GM15510 (cell line): ENCODE data around the gene PRDX6.

ENCODE experiments used
- POLR2A ChIP-seq: IDR thresholded peaks from 3 replicates; pipeline ENCODE4 v1.6.1; 2011; ENCODE audit warnings: borderline replicate concordance; ENCODE audit not compliant: insufficient read length; ENCODE audit errors: extremely low read depth

PRDX6 gene

DNA sequence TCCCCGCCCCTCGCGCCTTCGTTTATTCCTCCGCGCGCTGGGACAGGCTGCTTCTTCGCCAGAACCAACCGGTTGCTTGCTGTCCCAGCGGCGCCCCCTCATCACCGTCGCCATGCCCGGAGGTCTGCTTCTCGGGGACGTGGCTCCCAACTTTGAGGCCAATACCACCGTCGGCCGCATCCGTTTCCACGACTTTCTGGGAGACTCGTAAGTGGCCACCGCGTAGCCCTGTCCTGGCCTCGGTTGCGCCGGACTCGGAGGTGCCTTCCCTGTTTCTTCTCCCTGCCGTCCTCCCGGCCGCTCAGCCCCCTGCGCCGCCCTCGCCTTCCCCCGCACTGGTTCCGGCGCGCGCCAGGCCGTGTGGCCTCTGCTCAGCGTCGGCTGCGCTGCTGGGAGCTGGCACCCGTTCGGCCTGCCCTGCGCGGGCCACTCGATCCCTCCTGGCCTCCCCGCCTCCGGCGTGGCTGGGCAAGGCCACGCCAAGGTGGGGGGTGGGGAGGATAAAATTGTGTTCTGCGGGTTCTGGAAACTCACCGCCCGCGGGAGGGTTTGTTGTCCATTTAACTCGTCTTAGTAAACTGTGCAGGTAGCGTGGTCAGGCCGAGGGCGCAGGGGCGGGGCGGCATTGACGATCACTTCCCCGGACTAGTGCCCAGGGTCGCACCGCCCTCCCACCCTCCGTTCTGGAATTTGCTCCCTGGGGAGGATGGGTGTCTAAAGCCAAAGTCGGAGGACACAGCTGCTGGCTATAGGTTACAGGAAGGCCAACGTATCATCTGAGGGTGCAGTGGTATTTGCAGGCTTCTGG, at the start of gene PRDX6:
TSS of gene PRDX6 (plus strand) at position 50 of the 808 bp plus-strand sequence. CDS start at position 113, 63 bp downstream.
- peak; percentile 77 for TF ChIP-seq POLR2A

DNA sequence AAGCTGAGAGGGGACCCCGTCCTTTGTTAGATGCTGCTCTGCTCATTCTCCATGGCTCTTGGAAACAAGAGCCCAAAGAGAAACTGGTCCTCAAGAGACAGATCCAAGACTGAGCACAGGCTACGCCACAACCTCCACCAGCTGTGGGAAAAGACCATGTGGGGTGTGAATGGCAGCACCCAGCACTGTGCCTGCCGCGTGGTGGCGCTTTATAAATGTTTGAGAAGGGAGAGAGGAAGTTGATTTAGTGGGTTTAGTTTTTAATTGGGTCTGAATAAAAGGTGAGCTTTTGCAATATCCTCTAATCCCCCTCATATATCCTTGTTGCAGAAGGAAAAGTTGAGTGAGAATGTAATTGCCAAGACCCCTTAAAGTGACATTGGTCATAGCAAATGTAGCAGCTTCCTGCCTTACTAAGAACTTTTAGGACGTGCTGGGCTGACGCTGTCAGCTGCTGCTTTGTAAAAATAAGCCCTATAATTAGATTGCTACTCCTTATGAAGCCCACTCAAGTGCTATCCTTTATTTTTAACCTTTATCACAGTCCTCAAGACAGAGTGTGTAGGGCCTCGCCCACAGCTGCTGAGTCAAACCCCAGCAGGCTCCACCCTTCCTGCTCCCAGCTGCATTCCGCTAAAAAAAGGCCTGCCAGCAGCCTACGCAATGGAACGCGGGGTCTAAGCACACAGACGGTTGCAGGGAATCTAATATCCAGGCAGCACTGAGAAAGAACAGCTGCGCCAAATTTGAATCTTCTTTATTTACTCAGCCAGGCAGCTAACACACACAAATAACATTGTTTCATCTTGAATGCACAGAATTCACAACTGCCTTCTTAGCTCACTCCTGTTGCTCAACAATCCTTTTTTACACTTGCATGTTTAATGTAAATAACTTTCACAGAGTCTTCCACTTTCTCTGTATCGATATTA, 47.4 kb upstream of the PRDX6 start:
- no peak for TF ChIP-seq POLR2A

DNA sequence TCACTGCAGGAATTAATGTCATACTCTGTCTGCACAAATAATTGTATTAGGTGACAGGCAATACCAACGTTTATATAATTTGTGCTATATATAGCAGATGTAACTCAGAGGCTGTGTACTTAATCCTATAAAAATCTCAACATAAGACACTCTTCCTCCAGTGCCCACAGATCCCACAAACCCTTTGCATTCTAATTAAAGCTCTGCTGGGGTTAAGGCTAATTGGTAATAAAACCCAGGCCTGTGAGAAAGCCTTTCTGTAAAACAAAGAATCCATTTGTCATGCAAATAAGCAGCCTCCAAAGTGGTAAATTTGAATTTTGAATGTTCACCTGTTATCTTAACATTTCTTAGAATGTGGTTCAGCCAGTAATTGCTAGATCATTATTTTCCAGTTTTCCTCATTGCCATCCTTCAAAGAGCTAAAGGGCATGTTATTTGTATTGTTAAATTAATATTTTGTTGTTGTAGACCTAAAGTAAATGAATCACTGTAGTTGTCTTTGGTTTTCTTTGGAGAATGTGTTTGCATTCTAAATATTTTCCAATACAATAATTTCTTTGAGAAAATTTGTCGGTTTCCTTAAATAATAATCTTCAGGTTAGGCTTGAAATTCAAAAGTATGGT, 46.3 kb upstream of the PRDX6 start:
- TF ChIP-seq POLR2A: no peak

DNA sequence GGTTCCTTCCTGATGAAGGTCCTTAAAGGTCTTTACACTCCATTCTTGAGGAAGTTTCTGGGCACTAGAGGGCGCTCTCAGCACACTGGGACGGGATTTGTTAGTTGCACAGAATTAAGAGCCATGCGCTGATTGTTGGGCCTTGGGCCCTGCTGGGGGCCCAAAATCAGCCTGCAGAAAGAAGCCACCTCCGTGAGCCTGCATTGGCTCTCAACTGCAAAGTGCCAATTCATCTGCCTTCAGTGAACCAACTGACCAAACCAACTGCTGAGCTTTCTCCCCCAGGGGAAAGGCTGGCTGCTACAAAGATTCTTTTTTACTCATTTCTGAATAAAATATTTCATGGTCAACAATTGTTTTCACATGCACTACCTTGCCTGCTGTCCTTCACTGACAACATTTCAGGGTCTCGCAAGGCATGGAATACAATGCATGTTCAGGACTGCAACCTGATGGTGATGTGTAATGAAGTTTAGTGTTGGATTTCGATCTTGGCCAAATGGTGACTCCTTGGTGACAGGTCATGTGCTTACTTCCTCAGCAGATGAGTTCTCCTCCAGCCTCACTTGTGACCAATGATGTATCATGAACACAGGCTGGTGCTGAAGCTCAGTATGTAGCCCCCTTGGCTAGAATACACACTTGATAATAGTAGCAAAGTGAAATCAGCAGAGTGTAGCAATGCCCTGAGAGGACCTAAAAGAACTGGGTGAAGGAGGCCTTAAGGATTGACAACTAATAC, 45.7 kb upstream of the PRDX6 start:
- TF ChIP-seq POLR2A: no peak

- TF ChIP-seq POLR2A: no peak
Observed at GRCh38 chr1:173432331-173432730, 44.8 kb upstream of the PRDX6 start.

DNA sequence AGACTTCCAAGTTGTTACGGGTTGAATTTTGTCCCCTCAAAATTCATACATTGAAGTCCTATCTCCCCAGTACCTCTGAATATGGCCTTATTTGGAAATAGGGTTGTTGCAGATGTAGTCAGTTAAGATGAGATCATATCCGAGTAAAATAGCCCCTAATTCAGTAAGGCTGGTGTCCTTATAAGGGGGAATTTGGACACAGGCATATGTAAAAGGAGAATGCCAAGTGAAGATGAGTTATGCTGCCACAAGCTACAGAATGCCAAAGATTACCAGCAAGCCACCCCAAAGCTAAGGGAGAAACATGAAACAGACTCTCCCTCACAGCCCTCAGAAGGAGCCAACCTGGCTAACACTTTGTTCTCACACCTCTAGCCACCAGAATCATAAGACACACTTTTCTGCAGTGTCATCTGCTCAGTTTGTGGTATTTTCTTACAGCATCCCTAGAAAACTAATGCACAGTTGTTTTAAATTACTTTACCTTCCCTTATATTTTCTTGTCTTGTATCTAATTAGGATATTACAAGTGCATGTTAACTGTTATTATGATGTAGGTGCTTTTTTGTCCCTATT, 43.3 kb upstream of the PRDX6 start:
- no peak for TF ChIP-seq POLR2A

DNA sequence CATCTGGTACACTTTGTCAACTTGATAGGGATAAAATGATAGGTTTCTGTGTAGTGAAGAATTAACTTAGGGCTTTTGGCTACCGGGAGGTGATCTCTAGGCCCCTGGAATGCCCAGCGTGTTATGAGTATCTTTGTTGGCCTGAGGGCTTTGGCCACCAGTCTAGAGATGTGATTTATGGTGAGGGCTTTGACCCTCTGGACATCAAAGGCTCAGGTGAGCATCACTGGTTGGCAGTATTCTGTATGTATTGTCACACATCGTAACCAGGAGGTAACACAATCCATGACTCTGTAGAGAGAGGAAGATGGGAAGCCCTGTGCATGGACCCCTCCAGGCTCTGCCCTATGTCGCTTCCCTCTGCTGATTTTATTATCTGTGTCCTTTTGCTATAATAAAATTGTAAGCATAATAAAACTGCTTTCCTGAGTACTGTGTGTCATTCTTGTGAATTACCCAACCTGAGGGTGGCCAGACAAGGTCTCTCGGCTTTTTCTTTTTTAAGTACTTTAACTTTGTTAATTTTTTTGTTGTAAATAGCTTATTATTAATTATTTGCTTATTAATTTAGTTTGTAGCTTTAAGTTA, 40.2 kb upstream of the PRDX6 start:
- no peak for TF ChIP-seq POLR2A

GRCh38 chr1:173438675-173439074, 38.5 kb upstream of the PRDX6 start:
- TF ChIP-seq POLR2A: no peak

GRCh38 chr1:173440430-173440829, 36.7 kb upstream of the PRDX6 start:
- TF ChIP-seq POLR2A: no peak

DNA sequence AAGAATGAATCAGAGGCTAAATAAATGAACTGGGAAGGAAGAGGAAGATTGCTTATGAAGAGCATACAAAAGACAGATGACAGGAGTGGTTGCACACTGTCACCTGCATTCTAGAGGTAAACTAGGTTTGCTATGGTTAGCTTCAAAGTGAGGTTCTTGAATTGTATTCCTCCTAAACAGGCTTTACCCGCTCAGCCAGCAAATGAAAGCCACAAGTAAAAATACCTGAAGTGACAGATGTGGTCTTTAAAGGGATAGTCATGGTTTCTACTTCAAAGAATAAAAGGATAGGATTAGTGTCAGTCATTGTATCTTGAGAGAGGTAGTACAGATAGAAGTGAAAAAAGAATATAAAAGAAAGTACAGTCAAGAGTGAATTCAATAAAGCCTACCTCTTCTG, 32.4 kb upstream of the PRDX6 start:
- TF ChIP-seq POLR2A: no peak

DNA sequence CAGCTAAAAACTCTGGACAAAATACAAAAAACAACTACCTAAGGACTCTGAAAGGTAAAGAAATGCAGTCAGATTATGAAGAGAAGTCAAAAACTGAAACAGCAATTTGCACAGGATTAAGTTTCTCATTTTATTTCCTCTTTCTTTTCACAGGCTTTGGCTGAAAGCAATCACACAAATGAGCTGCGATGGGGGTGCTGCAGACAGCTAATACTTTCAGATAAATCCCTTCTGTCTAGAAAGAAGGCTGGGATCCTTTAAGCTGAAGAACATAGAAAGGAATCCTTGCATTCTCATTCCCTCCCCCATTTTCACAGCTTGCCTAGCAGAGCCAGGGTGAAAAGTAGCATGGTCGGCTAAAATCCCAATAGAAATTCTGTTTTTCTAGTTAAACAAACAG, 32.0 kb upstream of the PRDX6 start:
- no peak for TF ChIP-seq POLR2A

DNA sequence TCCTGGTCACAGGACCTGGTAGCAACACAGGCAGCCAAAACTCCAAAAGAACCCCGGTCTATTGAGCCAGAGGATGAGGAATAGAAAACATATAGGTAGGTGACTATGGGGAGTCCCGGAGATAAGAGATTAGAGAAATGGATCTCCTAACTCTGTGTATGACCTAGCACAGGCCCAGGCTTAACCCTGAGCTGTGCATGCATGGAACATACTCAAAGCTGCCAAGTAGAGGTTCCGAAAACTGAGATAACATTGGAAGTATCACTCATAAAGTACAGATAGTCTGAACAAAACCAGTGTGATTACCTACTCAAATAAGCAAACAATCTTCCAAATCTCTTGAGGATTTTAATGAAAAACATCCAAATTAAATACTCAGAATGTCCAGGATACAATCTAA, 31.5 kb upstream of the PRDX6 start:
- TF ChIP-seq POLR2A: no peak

- TF ChIP-seq POLR2A: no peak
Observed at GRCh38 chr1:173447224-173447623, 29.9 kb upstream of the PRDX6 start.

DNA sequence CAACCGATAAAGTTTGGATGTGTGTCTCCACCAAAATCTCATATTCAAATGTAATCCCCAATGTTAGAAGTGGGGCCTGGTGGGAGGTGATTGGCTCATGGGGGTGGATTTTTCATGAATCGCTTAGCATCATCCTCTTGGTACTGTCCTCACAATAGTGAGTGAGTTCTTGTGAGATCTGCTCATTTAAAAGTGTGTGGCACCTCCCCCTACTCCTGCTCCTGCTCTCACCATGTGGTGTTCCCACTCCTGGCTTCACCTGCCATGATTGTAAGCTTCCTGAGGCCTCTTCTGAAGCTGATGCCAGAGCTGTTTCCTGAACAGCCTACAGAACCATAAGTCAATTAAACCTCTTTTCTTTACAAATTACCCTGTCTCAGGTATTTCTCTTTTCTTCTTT, 28.2 kb upstream of the PRDX6 start:
- no peak for TF ChIP-seq POLR2A
